ENCODE results near the gene JKAMP. TPM values are rescaled to one million over a fixed set of nuclear protein-coding genes. Genes with fewer than 3 reads are reported as not detected.

The JKAMP gene
- polyA plus RNA-seq, 1 donor (not counting 4 experiments of a cell fraction or from before 2014, with no cell fraction given), result 166 TPM

DNA sequence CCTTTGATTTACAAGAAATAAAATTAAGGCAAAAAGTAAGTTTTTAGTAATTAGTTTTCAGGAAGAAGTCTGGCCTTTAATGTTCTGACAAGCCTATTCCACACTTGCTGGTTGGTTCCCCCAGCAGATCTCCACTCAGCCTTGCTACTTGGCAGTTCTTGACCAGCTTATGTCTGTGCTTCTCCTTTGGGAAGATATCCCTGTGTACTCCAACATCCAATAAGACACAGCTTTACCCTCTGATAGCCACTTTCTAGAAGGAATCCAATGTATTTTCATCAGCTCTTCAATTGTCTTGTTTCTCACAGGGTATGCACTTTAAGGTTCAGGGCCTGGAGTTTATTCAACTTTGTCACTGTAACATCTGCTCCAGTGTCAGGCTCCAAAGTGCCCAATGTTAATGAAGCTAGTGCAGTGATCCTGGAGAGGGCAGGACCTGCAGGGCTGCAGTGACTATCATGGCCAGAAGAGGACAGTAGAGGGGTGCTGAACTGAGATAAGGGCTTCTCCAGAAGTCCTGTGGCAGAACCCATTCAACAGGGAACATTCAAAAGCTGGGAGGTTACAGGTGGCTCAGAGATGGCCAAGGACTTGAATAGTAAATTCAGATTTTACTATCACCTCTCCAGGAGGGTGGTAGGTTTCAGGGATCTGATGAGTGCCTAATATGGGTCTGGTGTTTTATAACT, 22.9 kb downstream of the JKAMP start:
- Histone ChIP-seq H3K79me2 (ENCODE audit: control insufficient read depth, insufficient read depth, low read length) (no peaks in the 10 kb centered on the region), H3K9me1 (ENCODE audit: control insufficient read depth, extremely low read depth, insufficient read depth, low read length) (no peaks in the 10 kb centered on the region), H3K4me3 (ENCODE audit: control insufficient read depth in 2 of 3, extremely low read depth in 1 of 3, insufficient read depth in 2 of 3, low read depth in 1 of 3, low read length in 3 of 3) (no peak overlapping the region), H3K9ac (ENCODE audit: control insufficient read depth, extremely low read depth, insufficient read depth, low read length) (no peak overlapping the region), H3K4me2 (ENCODE audit: control insufficient read depth, extremely low read depth, insufficient read depth, low read depth, low read length) (no peak overlapping the region), H2AFZ (ENCODE audit: control insufficient read depth, low read length) (no peak overlapping the region), H3K27ac (ENCODE audit: control insufficient read depth, insufficient read depth, low read length) (no peak overlapping the region), H3K4me1 (ENCODE audit: control insufficient read depth, extremely low read depth, insufficient read depth, low read length) (no peaks in the 10 kb centered on the region), H3K36me3 (ENCODE audit: control insufficient read depth in 2 of 2, extremely low read depth in 1 of 2, insufficient read depth in 2 of 2, low read length in 2 of 2) (peaks cover 0 to 1% of the 10 kb centered on the region in 2 experiments), H3K27me3 (ENCODE audit: control insufficient read depth, extremely low read depth, insufficient read depth, low read length) (no peaks in the 10 kb centered on the region), H3K9me3 (ENCODE audit: control insufficient read depth, low read depth, low read length) (no peaks in the 10 kb centered on the region), H4K20me1 (ENCODE audit: control insufficient read depth, extremely low read depth, insufficient read depth, low read length) (no peaks in the 10 kb centered on the region)
- DNase-seq (ENCODE audit: low read depth, low spot score) (no peak), FAIRE-seq (peak; percentile 64)
- dilution Hi-C loops (cut with MboI; ENCODE audit: extremely low pct_ligation_motif_present, low sequenced_read_pairs), result no loop called here
- TF ChIP-seq EZH2 (IDR thresholded peaks at IDR 0.05; ENCODE audit: low read length), result no peak
- TF ChIP-seq, protein P1, sequence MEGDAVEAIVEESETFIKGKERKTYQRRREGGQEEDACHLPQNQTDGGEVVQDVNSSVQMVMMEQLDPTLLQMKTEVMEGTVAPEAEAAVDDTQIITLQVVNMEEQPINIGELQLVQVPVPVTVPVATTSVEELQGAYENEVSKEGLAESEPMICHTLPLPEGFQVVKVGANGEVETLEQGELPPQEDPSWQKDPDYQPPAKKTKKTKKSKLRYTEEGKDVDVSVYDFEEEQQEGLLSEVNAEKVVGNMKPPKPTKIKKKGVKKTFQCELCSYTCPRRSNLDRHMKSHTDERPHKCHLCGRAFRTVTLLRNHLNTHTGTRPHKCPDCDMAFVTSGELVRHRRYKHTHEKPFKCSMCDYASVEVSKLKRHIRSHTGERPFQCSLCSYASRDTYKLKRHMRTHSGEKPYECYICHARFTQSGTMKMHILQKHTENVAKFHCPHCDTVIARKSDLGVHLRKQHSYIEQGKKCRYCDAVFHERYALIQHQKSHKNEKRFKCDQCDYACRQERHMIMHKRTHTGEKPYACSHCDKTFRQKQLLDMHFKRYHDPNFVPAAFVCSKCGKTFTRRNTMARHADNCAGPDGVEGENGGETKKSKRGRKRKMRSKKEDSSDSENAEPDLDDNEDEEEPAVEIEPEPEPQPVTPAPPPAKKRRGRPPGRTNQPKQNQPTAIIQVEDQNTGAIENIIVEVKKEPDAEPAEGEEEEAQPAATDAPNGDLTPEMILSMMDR (optimal IDR thresholded peaks at IDR 0.05 in 1 of 3, IDR thresholded peaks at IDR 0.05 in 1 of 3, conservative IDR thresholded peaks at IDR 0.05 in 1 of 3; ENCODE audit: extremely low read depth in 1 of 3, insufficient read depth in 2 of 3, low read length in 3 of 3), result peak; percentile 87 to 99 (median 97)

DNA sequence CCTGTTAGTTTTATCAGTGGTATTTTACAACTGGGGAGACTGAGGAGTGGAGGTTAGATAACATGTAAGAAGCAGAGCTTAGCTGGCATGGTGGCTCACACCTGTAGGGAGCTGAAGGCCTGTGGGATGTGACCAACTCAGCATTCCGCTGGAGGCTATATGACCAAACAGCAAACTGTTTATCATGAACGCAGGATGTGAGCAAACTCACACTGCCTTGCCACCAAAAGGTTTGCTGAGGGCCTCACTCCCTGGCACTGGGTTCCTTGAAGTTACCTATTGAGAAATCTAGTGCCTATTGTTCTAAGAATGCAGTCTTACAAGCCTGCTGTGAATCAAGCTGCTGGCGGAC, 23.4 kb downstream of the JKAMP start:
- Histone ChIP-seq H3K4me3 (ENCODE audit: control insufficient read depth in 2 of 3, extremely low read depth in 1 of 3, insufficient read depth in 2 of 3, low read depth in 1 of 3, low read length in 3 of 3) (no peak overlapping the region), H3K79me2 (ENCODE audit: control insufficient read depth, insufficient read depth, low read length) (no peaks in the 10 kb centered on the region), H3K4me1 (ENCODE audit: control insufficient read depth, extremely low read depth, insufficient read depth, low read length) (no peaks in the 10 kb centered on the region), H3K9me1 (ENCODE audit: control insufficient read depth, extremely low read depth, insufficient read depth, low read length) (no peaks in the 10 kb centered on the region), H3K27me3 (ENCODE audit: control insufficient read depth, extremely low read depth, insufficient read depth, low read length) (no peaks in the 10 kb centered on the region), H3K9ac (ENCODE audit: control insufficient read depth, extremely low read depth, insufficient read depth, low read length) (no peak overlapping the region), H3K36me3 (ENCODE audit: control insufficient read depth in 2 of 2, extremely low read depth in 1 of 2, insufficient read depth in 2 of 2, low read length in 2 of 2) (peaks cover 0 to 1% of the 10 kb centered on the region in 2 experiments), H3K9me3 (ENCODE audit: control insufficient read depth, low read depth, low read length) (no peaks in the 10 kb centered on the region), H4K20me1 (ENCODE audit: control insufficient read depth, extremely low read depth, insufficient read depth, low read length) (no peaks in the 10 kb centered on the region), H3K4me2 (ENCODE audit: control insufficient read depth, extremely low read depth, insufficient read depth, low read depth, low read length) (no peak overlapping the region), H3K27ac (ENCODE audit: control insufficient read depth, insufficient read depth, low read length) (no peak overlapping the region), H2AFZ (ENCODE audit: control insufficient read depth, low read length) (no peak overlapping the region)
- TF ChIP-seq, protein P1 (optimal IDR thresholded peaks at IDR 0.05 in 1 of 3, IDR thresholded peaks at IDR 0.05 in 1 of 3, conservative IDR thresholded peaks at IDR 0.05 in 1 of 3; ENCODE audit: extremely low read depth in 1 of 3, insufficient read depth in 2 of 3, low read length in 3 of 3), result no peak
- TF ChIP-seq EZH2 (IDR thresholded peaks at IDR 0.05; ENCODE audit: low read length), result no peak
- FAIRE-seq, result no peak
- dilution Hi-C loops (cut with MboI; ENCODE audit: extremely low pct_ligation_motif_present, low sequenced_read_pairs), result no loop called here
- DNase-seq (ENCODE audit: low read depth, low spot score), result no peak
